RPMI7951 (cell line): ENCODE results near the gene EEIG1. TPM values are rescaled to one million over a fixed set of nuclear protein-coding genes. Genes with fewer than 3 reads are reported as not detected.

Experiments
- DNase-seq: peaks from one replicate; pipeline ENCODE4 v3.0.0-alpha.2; 2012; ENCODE audit warnings: low read depth
- total RNA-seq: library from RNA; depleted of rRNA; stranded (reverse); fragments of >200 nt; shearing (Covaris generic); gene quantifications from 2 replicates; pipeline ENCODE4 v1.2.3, GENCODE V29; 2014; rRNA removed

The EEIG1 gene
- total RNA-seq, 1 experiment from 2014 or later = 5.4 TPM

GRCh38 chr9:127941062-127941960, 39.5 kb downstream of the EEIG1 start:
- DNase-seq = no peak

GRCh38 chr9:127940593-127940992, 40.2 kb downstream of the EEIG1 start:
- DNase-seq = no peak

- no peak for DNase-seq
Measured at GRCh38 chr9:127938298-127938690, 42.5 kb downstream of the EEIG1 start.

GRCh38 chr9:127937388-127938297, 43.1 kb downstream of the EEIG1 start, which contains the start of gene DPM2:
DPM2 (minus strand) TSS chr9:127937854; CDS start chr9:127937820, 34 bp downstream.
- DNase-seq = peak; percentile 82

- no peak for DNase-seq
Measured at GRCh38 chr9:127937056-127937387, 43.8 kb downstream of the EEIG1 start.

GRCh38 chr9:127936347-127936852, 44.4 kb downstream of the EEIG1 start:
- DNase-seq = no peak

- DNase-seq = no peak
Measured at GRCh38 chr9:127935765-127936221, 45.0 kb downstream of the EEIG1 start.

- DNase-seq = no peak
Measured at GRCh38 chr9:127934986-127935385, 45.8 kb downstream of the EEIG1 start.

GRCh38 chr9:127934248-127934647, 46.5 kb downstream of the EEIG1 start:
- no peak for DNase-seq

GRCh38 chr9:127931092-127931881, 49.5 kb downstream of the EEIG1 start:
- peak; percentile 69 for DNase-seq

Other genes starting within 250 kb of the EEIG1 start
- 4.8 and 6.6 TPM in 2 replicates for gene TOR2A, start 245.7 kb downstream of the EEIG1 start, total RNA-seq
- 0.12 and 0.29 TPM in 2 replicates for gene SH2D3C, start 202.3 kb downstream of the EEIG1 start, total RNA-seq
- 15.6 and 20.7 TPM in 2 replicates for gene CDK9, start 195.0 kb downstream of the EEIG1 start, total RNA-seq
- gene FPGS, start 178.1 kb downstream of the EEIG1 start, total RNA-seq = 29.7 and 38.4 TPM in 2 replicates
- 32.1 and 34.8 TPM in 2 replicates for gene ENG, start 126.3 kb downstream of the EEIG1 start, total RNA-seq
- gene AK1, start 103.3 kb downstream of the EEIG1 start, total RNA-seq = 57.7 and 61.9 TPM in 2 replicates
- 15.7 and 20.1 TPM in 2 replicates for gene ST6GALNAC6, start 81.4 kb downstream of the EEIG1 start, total RNA-seq
- 10.5 and 14.0 TPM in 2 replicates for gene ST6GALNAC4, start 63.9 kb downstream of the EEIG1 start, total RNA-seq
- 0.24 and 1.2 TPM in 2 replicates for gene PIP5KL1, start 50.2 kb downstream of the EEIG1 start, total RNA-seq
- 37.1 and 50.1 TPM in 2 replicates for gene DPM2, start 43.1 kb downstream of the EEIG1 start, total RNA-seq
- gene NAIF1, start 86.3 kb upstream of the EEIG1 start, total RNA-seq = 7.7 and 7.8 TPM in 2 replicates
- gene SLC25A25, start 87.2 kb upstream of the EEIG1 start, total RNA-seq = 4.6 and 8.5 TPM in 2 replicates
- 28.5 and 37.2 TPM in 2 replicates for gene PTGES2, start 146.7 kb upstream of the EEIG1 start, total RNA-seq
- gene LCN2, start 168.5 kb upstream of the EEIG1 start, total RNA-seq = not detected in 2 replicates
- 97.3 and 128 TPM in 2 replicates for gene BBLN, start 179.3 kb upstream of the EEIG1 start, total RNA-seq
- 28.3 and 37.0 TPM in 2 replicates for gene CIZ1, start 210.6 kb upstream of the EEIG1 start, total RNA-seq
- 16.1 and 17.4 TPM in 2 replicates for gene DNM1, start 222.4 kb upstream of the EEIG1 start, total RNA-seq